Common myeloid progenitor, CD34-positive (primary cell): Measurements from ENCODE around the gene NAA50.

Experiments
- CTCF ChIA-PET: fragments of 350-600 bp; sonication (Branson Sonifier 250); formaldehyde crosslinking; loops from one replicate; lab custom pipeline; 2021; ENCODE audit warnings: antibody characterized with exemption; lab: Charles Lee
- POLR2A ChIA-PET: fragments of 350-600 bp; sonication (Branson Sonifier 250); formaldehyde crosslinking; loops from one replicate; lab custom pipeline; 2021; ENCODE audit warnings: antibody characterized with exemption; lab: Charles Lee
- DNase-seq, 3 donors: peaks; one replicate each; pipeline versions ENCODE4 v3.0.0 to v3.0.0-alpha.2; 2013
- H3K27ac ChIP-seq, 2 experiments: 1 replicate in 1 of 2; 2 replicates in 1 of 2; pipeline ENCODE4 v1.7.0; 2013; ENCODE audit warnings: inconsistent platforms in 2 of 2, low read length in 2 of 2, mild to moderate bottlenecking in 2 of 2, low read depth in 1 of 2, moderate library complexity in 1 of 2; ENCODE audit not compliant: severe bottlenecking in 2 of 2, insufficient read depth in 1 of 2, poor library complexity in 1 of 2
- H3K27me3 ChIP-seq, 5 experiments: replicated peaks in 2 of 5; 1 replicate in 3 of 5; 2 replicates in 2 of 5; pipeline versions ENCODE4 v1.6.1 to v1.7.0; 2013; ENCODE audit warnings: low read length in 4 of 5, mild to moderate bottlenecking in 2 of 5, moderate library complexity in 2 of 5, inconsistent platforms in 1 of 5; ENCODE audit not compliant: insufficient read depth in 5 of 5, control insufficient read depth in 4 of 5
- H3K36me3 ChIP-seq, 4 experiments: 1 replicate in 2 of 4; 2 replicates in 2 of 4; pipeline versions ENCODE4 v1.6.1 to v1.7.0; 2013; ENCODE audit warnings: low read length in 3 of 4, control low read depth in 1 of 4, mild to moderate bottlenecking in 1 of 4; ENCODE audit not compliant: control insufficient read depth in 4 of 4, insufficient read depth in 4 of 4
- H3K4me1 ChIP-seq, 4 experiments: 1 replicate in 3 of 4; 2 replicates in 1 of 4; pipeline versions ENCODE4 v1.6.1 to v1.7.1; 2013; ENCODE audit warnings: low read length in 3 of 4, mild to moderate bottlenecking in 3 of 4, control low read depth in 1 of 4, inconsistent platforms in 1 of 4, moderate library complexity in 1 of 4; ENCODE audit not compliant: control insufficient read depth in 4 of 4, insufficient read depth in 4 of 4; ENCODE audit errors: control extremely low read depth in 1 of 4
- H3K4me3 ChIP-seq, 7 experiments: 1 replicate in 4 of 7; 2 replicates in 3 of 7; pipeline versions ENCODE4 v1.5.1 to v1.7.0; 2013; ENCODE audit warnings: mild to moderate bottlenecking in 7 of 7, low read length in 6 of 7, moderate library complexity in 6 of 7, inconsistent platforms in 2 of 7, low read depth in 2 of 7, control low read depth in 1 of 7; ENCODE audit not compliant: insufficient read depth in 4 of 7, control insufficient read depth in 1 of 7; ENCODE audit errors: extremely low read depth in 1 of 7
- H3K9me3 ChIP-seq, 5 experiments: 1 replicate in 4 of 5; 2 replicates in 1 of 5; pipeline versions ENCODE4 v1.6.1 to v1.7.1; 2013; ENCODE audit warnings: low read length in 4 of 5, mild to moderate bottlenecking in 2 of 5, inconsistent platforms in 1 of 5, low read depth in 1 of 5, moderate library complexity in 1 of 5; ENCODE audit not compliant: control insufficient read depth in 4 of 5, insufficient read depth in 2 of 5; ENCODE audit errors: control extremely low read depth in 1 of 5
- WGBS: methylation state at CpG from one replicate; pipeline ENCODE4 v1.1.5; 2013; ENCODE audit not compliant: insufficient coverage; 5-methylcytosine and 5-hydroxymethylcytosine counted together

NAA50 gene

DNA sequence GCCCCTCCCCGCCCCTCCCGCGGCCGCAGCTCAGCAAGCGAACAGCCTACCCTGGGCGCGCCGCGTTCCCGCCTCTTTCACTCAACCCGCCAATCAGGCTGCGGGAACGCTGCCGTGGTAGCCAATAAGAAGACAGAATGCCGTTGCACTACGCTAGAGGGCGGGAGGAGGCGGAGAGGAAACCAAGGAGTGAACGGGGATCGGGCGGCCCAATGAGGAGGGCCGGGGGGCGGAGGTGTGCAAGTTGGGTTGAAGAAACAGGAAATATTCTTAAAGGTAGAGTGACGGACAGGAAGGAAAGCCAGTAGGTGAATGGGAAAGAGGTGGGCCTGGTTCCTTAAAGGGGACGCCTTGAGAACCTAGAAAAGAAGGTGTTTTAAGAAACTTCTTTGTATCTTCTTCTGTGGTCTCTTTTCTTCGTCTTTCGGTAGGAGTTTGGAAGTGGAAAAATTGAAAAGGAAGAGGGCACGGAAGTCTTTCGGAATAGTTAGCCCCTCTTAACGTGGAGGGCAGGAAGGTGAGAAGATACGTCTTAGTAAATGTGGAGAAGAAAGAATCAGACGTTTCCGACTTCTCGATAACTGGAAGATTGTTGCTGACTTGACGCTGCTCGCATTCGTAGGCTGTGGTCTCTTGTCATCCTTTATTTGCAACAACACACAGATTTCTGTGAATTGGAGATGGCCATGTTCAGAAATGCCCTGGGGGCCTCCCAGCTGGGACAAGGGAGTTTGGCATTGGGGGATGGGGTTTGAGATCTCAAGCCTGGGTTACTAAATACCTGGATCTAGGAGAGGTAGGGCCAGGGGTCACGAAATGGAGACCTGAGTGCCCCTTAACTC lies 49.2 kb downstream of the NAA50 start:
- H3K27me3 ChIP-seq, result no peaks in the 10 kb centered on the region
- peaks cover 0 to under 1% (median 0%) of the 10 kb centered on the region in 5 experiments for H3K9me3 ChIP-seq
- H3K27ac ChIP-seq, result peak overlapping the region; percentile 79 to 94
- peaks cover 0 to 2% (median 0%) of the 10 kb centered on the region in 4 experiments for H3K36me3 ChIP-seq
- ChIA-PET POLR2A (no interaction called here), CTCF (interaction anchor here (0.6 kb wide), 1 partner anchor 727 kb away, joined by 3 read pairs; no protein-coding TSS in a partner anchor)
- WGBS, result 0% methylated on average over 18 of the region's 38 CpGs
- H3K4me3 ChIP-seq, result peak overlapping the region; percentile 55 to 99 (median 92)
- H3K4me1 ChIP-seq, result peaks cover 12 to 28% (median 21%) of the 10 kb centered on the region in 4 experiments
- peak; percentile 99 to 100 (median 100) for DNase-seq

DNA sequence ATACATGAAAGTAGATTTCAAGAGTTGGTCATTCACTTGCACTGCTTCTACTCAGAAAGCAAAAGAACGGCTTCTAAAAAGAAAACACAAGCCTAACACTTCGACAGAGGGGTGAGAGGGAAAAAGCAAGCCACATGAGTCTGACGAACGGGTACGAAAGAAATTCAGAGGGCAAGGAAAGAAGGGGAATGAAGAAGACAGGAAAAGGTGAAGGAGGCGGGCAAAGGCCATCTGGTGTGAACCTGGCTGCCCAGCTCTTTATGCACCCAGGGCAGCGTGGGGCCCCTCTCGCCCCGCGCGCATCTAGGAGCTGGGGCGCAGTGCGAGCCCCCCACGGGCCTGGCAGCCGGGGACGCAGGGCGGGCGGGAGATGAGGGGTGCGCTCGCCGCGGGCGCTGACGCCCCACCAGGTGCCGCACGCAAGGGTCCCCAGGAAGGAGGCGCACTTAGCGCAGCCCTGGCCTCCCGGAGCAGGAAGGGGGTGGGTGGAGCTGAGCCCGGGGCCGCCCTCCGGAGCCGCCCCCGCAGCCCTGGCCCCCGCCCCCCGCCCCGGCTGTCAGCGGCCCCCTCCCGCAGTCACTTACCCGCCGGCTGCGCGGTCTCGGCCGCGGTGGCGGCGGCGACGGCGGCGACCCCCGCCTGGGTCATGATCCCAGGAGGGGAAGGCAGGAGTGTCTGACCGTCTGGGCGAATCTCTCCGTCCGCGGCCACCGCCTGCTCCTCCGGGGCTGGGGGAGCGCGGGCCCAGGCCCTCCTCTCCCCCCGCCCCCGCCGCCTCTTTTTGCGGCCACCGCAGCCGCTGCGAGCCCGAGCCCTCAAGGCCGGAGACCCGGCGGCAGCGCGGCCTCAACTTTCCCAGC lies 50.0 kb downstream of the NAA50 start, which contains the start of gene USF3:
Gene USF3, minus strand, starts transcription at position 857 of the 860 bp plus-strand sequence. CDS start 21,764 bp downstream, outside the sequence.
- WGBS, result 0% methylated on average over 40 of the region's 75 CpGs
- Histone ChIP-seq H3K36me3 (peaks cover 0 to 2% (median 0%) of the 10 kb centered on the region in 4 experiments), H3K27ac (peak within 1 kb of the TSS; percentile 82 to 94), H3K9me3 (peaks cover 0 to 2% (median 0%) of the 10 kb centered on the region in 5 experiments), H3K4me1 (peaks cover 12 to 28% (median 21%) of the 10 kb centered on the region in 4 experiments), H3K4me3 (peak within 1 kb of the TSS; percentile 85 to 99 (median 92)), H3K27me3 (no peaks in the 10 kb centered on the region)
- ChIA-PET POLR2A (no interaction called here), CTCF (no interaction called here)
- peak; percentile 82 to 91 (median 89) for DNase-seq

DNA sequence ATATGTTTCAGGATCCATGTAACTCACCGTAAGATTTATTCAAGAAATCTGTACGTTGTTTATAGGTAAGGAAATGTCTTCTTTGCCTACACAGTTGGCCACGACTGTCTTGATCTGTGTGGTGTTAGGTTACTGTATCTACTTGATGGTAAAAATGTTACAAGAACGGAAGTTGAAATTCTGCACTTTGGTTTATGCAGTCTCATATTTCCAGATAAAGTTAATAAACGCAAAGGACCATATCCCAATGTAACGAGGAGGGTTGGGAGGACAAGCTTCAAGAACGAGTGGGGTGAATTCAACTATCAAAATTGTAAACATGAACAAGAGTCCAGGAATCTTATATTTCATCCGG lies 50.6 kb downstream of the NAA50 start:
- Histone ChIP-seq H3K27me3 (no peaks in the 10 kb centered on the region), H3K4me1 (peaks cover 12 to 28% (median 21%) of the 10 kb centered on the region in 4 experiments), H3K9me3 (peaks cover 0 to 2% (median 0%) of the 10 kb centered on the region in 5 experiments), H3K36me3 (peaks cover 0 to 2% (median 0%) of the 10 kb centered on the region in 4 experiments), H3K4me3 (peak overlapping the region in 6 of 7 experiments; percentile 84 to 95 (median 90)), H3K27ac (peak overlapping the region; percentile 82 to 93)
- ChIA-PET POLR2A (no interaction called here), CTCF (interaction anchor here (2.3 kb wide), 1 partner anchor 41 kb away, joined by 6 read pairs; no protein-coding TSS in a partner anchor)
- DNase-seq, result peak in 1 of 3 donors; percentile 7
- 17% methylated on average over 4 of the region's 8 CpGs for WGBS

DNA sequence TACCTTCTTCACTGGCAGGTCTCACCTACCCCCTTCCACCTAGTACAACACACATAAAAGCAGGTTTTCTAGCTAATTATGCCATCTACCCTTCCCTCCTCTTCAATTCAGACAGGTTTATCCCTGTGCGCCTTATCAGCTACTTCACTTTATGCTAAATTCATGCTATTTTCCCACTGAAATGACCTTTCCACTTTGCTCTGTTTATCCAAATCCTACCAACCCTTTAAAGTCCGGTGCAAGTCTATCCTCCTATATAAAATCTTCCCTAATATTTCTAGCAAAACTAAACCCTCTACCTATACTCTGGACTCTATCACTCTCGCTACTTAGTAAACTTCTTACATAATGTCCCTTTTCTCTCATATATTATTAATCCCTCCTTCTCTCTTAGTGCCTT lies 55.6 kb downstream of the NAA50 start:
- CTCF ChIA-PET, result no interaction called here
- no peak overlapping the region for H3K27ac ChIP-seq
- POLR2A ChIA-PET, result no interaction called here
- no peak for DNase-seq
- peaks cover 0 to 6% (median 0%) of the 10 kb centered on the region in 5 experiments for H3K9me3 ChIP-seq
- peaks cover 4 to 20% (median 7%) of the 10 kb centered on the region in 4 experiments for H3K4me1 ChIP-seq
- no peak overlapping the region for H3K4me3 ChIP-seq
- H3K27me3 ChIP-seq, result no peaks in the 10 kb centered on the region
- H3K36me3 ChIP-seq, result peaks cover 2 to 10% (median 6%) of the 10 kb centered on the region in 4 experiments
- WGBS, result 94% methylated on average over 3 of the region's 3 CpGs

DNA sequence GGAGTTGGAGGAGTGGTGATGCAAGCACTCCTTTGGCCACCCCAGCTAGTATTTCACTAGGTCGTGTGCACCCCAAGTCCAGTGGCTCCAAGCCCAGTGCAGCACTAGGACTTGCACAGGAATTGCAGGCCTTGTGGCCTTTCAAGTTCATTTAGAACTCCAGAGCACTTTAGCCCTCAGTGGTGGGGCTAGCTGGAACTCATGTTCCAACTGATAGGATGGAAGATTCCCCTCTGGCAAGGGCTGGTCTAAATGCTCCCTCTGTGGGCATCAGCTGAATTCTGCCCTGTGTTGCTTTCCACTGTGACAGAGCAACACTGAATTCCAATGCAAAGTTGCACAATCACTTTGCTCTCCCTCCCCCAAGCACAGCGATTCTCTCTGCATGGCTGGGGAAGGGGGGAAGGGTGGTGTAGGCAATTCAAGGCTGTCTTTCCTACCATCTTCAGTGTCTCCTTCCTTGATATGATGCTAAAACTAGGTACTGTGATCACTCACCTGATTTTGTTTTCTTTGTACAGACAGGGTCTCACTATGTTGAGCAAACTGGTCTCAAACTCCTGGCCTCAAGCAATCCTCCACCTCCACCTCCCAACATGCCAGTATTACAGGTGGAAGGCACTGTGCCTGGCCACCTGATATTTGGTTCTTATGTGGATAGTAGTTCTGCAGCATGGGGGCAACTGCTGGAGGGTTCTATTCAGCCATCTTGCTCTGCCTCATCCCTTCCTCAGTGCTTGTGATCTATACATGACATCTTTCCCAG lies 59.9 kb downstream of the NAA50 start:
- Histone ChIP-seq H3K27ac (no peak overlapping the region), H3K36me3 (peaks cover 7 to 16% (median 10%) of the 10 kb centered on the region in 4 experiments), H3K9me3 (peaks cover 0 to 17% (median 11%) of the 10 kb centered on the region in 5 experiments), H3K4me3 (no peak overlapping the region), H3K27me3 (no peaks in the 10 kb centered on the region), H3K4me1 (peaks cover 0 to 19% (median 0%) of the 10 kb centered on the region in 4 experiments)
- 100% methylated on average over 1 of the region's 2 CpGs for WGBS
- POLR2A ChIA-PET, result interaction anchor here (0.6 kb wide), 1 partner anchor 18 kb away, joined by 3 read pairs; no protein-coding TSS in a partner anchor
- CTCF ChIA-PET, result interaction anchor here (1.0 kb wide), 1 partner anchor 8 kb away, joined by 4 read pairs; no protein-coding TSS in a partner anchor
- DNase-seq, result no peak

DNA sequence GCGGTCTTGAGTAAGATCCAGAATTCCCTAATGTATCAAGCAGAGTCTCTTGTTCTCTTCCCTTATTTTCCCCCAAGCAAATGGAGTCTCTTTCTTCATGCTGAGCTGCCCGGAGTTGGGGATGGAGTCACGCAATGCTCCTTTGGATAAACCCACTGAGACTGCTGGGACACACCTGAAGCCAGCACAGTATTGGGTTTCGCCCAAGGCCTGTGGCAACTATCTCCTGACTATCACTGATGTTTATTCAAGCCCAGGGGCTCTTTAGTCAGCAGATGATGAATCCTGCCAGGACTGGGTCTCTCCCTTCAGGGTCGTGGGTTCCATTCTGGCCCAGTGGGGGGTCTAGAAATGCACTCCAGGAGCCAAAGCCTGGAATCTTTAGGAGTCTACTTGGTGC lies 60.9 kb downstream of the NAA50 start:
- Histone ChIP-seq H3K4me3 (no peak overlapping the region), H3K4me1 (peaks cover 0 to 19% (median 0%) of the 10 kb centered on the region in 4 experiments), H3K27me3 (no peaks in the 10 kb centered on the region), H3K9me3 (peaks cover 0 to 17% (median 11%) of the 10 kb centered on the region in 5 experiments), H3K36me3 (peaks cover 7 to 16% (median 10%) of the 10 kb centered on the region in 4 experiments), H3K27ac (no peak overlapping the region)
- ChIA-PET POLR2A (interaction anchor here (0.6 kb wide), 1 partner anchor 17 kb away, joined by 3 read pairs; no protein-coding TSS in a partner anchor), CTCF (interaction anchor here (1.0 kb wide), 1 partner anchor 9 kb away, joined by 4 read pairs; no protein-coding TSS in a partner anchor)
- WGBS, result 100% methylated on average over 5 of the region's 5 CpGs
- DNase-seq, result no peak
